Activated CD4-positive, CD25-positive, alpha-beta regulatory T cell (primary cell): ENCODE data around the gene BACE1-AS.
A peak's percentile ranks its signal among the peaks of the same experiment; 100 is the strongest.
"Not testable (repeated sequence)": the region's sequence is repeated elsewhere in the genome, so short reads cannot be mapped to it uniquely, and the experiment has no call there.

Source experiments
- DNase-seq, 4 experiments: peaks; one replicate each; lab custom pipeline; 2025; lab: John Stamatoyannopoulos, UW

Gene BACE1-AS

DNA sequence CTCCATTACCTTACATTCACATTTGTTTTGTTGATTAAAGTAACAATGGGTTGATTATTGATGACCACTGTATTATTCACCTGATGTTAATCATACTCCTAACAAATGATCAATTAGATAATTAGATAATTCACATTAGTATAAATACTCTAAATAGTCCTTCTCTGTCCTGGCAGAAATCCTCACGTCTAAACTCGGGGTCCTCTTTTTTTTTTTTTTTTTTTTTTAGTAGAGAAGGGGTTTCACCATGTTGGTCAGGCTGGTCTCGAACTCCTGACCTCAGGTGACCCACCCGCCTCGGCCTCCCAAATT lies 36.1 kb downstream of the BACE1-AS start:
- DNase-seq: not testable (repeated sequence)

DNA sequence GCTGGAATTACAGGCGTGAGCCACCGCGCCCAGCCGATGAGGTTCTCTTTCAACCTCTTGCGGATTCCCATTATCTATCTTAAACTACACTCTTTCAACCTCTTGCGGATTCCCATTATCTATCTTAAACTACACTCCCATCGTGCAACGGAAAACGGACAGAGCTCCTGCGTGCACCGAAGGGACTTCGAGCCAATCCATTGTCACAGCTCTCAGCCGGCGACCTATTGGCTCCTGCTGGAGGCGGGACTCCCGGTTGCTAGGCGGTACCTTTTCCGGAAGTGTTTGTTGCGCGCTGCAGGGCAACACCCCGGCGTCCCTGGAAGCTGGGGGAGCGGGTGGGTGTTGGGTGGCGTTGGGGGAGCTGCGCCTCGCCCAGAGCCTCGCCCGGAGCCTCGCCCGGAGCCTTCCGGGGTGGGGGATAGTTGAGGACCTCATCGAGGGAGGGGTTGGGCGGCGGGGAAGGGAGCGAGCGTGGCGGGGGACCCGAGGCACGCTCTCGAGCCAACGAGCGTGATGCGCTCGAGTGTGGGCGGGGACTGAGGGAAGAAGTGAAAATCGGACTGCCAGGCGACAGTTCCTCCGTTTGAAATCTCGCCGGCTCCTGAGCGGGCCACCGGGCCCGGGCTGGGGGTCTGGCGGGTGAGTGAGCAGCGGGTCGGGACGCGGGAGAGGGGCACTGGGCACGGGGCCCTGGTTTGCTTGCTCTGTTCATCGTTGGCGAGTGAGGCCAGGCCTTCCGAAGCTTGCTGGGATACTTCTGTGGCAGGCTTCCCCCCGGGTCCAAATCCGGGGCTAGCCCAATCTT lies 36.6 kb downstream of the BACE1-AS start, which contains the start of gene CEP164:
Gene CEP164, plus strand, starts transcription at position 288 of the 808 bp plus-strand sequence. CDS start 10,733 bp downstream, outside the sequence.
- peak; percentile 90 to 93 (median 92) for DNase-seq

DNA sequence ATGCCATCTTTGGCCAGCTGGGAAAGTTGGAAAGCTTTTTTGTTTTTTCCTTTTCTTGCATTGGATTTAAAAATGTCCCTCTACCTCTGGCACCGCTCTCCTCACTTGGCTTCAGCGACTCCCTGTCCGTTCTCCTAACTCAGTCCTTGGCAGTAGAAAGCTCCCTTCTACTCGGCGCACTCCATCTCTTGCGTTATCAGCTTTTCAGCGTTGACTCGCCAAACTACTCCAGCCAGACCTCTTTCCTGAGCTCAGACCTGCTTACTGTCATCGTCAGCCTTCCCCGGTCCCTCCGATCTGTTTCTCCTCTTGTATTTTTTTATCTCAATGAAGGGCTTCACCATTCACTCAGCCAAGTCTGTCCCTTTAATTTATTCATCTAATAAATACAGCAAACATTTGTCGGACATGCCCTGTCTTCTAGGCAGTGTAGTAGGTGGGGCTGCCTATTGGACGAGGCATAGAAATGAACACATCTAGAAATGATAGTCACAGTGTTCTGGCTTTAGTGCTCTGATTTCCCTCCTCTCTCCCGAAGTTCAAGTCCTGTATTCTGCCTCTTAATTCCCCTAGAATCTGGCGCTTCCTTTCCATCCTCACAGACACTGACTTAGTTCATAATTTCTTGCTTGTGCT lies 37.3 kb downstream of the BACE1-AS start:
- DNase-seq: no peak

DNA sequence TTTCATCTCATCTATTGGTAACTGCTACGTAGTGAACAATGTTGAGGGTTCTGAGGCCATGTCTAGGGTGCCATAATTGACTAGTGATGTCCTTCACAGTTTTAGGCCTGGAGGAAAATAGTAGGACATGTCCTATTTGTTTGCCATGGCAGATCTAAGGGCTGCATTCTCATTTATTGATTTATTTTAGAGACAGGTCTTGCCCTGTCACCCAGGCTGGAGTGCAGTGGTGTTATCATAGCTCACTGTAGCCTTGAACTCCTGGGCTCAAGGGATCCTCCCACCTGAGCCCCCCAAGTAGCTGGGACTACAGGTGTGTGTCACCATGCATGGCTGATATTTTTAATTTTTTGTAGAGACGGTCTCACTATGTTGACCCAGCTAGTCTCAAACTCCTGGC lies 41.7 kb downstream of the BACE1-AS start:
- DNase-seq: no peak

DNA sequence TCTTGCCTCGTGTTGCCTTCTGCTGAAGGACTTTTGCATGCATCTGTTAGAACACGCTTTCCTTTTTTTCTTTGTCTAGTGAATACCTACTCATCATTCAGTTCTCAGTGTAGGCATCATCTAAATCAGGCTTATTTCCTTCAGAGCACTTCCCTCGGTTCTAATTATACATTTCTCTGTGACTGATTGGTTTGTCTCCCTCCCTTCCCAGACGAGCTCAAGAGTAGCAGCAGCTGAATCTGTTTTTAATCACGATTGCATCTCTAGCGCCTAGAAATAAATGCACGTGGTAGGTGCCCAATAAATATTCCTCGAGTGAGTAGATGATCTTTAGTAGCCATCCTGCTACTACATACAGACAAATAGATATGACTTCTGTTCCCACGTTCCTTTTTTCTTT lies 42.8 kb downstream of the BACE1-AS start:
- no peak for DNase-seq

DNA sequence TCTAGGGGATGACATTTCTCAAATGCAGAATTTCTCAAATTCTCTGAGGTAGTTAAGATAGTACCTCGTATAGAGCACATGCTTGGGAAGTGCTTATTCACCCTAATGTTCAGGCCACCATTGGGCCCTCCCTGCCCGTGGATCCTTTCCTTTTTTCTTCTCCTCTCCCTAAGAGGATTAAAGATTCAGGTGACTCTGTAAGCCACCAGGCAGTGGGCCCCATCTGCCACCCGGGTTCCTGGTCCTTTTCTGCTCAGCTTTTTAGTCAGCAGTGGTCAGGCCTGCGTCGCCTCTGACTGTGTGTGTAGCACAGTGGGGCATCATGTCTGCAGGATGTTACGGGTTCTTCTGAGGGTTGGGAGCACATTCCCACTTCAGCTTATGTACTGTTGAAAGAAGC lies 43.8 kb downstream of the BACE1-AS start:
- DNase-seq: no peak

DNA sequence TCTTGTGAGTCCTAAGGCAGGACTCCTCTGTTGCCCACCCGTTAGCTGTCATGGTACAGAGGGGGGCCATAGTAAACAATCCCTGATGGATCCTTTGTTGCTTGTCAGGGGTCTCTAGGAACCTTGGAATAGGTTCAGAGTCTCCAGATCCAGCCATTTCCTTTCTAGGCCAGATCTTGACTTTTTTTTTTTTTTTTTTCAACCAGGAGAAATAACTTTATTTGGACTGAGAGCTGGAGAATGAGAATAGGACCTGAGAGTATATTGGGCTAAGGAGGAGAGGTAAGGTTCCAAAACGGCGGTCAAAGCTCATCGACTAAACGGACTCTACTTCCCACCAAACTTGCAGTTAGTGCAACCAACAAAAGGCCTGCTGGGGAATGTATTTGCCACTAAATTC lies 44.3 kb downstream of the BACE1-AS start:
- no peak for DNase-seq

DNA sequence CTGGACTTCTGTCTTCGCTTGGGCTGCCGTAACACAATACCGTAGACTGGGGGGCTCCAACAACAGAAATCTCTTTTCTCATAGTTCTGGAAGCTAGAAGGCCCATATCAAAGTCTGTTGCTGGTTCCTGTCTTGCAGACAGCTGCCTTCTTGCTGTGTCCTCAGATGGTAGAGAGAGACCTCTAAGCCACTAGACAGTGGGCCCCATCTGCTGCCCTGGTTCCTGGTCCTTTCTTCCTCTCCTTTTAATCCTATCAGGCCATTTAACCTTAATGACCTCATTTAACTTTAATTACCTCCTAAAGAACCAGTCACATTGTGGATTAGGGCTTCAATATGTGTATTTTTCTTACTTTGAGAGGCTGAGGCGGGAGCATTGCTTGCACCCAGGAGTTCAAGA lies 45.9 kb downstream of the BACE1-AS start:
- DNase-seq: no peak
